ENCODE data around the gene PTGIS.

The PTGIS gene

GRCh38 chr20:49460916-49461315 lies 107.0 kb downstream of the PTGIS start:
- Histone ChIP-seq H3K36me3 (ENCODE audit: control insufficient read depth in 1 of 2, insufficient read depth in 2 of 2, low read length in 2 of 2) (no peaks in the 10 kb centered on the region), H3K4me1 (ENCODE audit: control insufficient read depth in 1 of 2, insufficient read depth in 2 of 2, low read length in 2 of 2) (no peaks in the 10 kb centered on the region), H3K27ac (ENCODE audit: low read depth, low read length) (no peak overlapping the region), H3K9ac (ENCODE audit: low read depth in 1 of 2, low read length in 2 of 2) (no peak overlapping the region), H3K4me3 (ENCODE audit: low read depth in 1 of 2, low read length in 2 of 2) (no peak overlapping the region), H3K9me3 (ENCODE audit: control insufficient read depth in 1 of 2, low read length in 2 of 2) (no peaks in the 10 kb centered on the region), H3K27me3 (ENCODE audit: control insufficient read depth in 1 of 2, insufficient read depth in 2 of 2, low read length in 2 of 2) (peaks cover 0 to 2% of the 10 kb centered on the region in 2 donors)

- H3K27ac ChIP-seq (ENCODE audit: low read depth, low read length), result no peak overlapping the region
- no peak overlapping the region for H3K4me3 ChIP-seq (ENCODE audit: low read depth in 1 of 2, low read length in 2 of 2)
- no peaks in the 10 kb centered on the region for H3K9me3 ChIP-seq (ENCODE audit: control insufficient read depth in 1 of 2, low read length in 2 of 2)
These were observed 107.8 kb downstream of the PTGIS start for GRCh38 chr20:49460131-49460530.

GRCh38 chr20:49459684-49460083 lies 108.3 kb downstream of the PTGIS start:
- no peaks in the 10 kb centered on the region for H3K9me3 ChIP-seq (ENCODE audit: control insufficient read depth in 1 of 2, low read length in 2 of 2)
- no peak overlapping the region for H3K4me3 ChIP-seq (ENCODE audit: low read depth in 1 of 2, low read length in 2 of 2)
- H3K9ac ChIP-seq (ENCODE audit: low read depth in 1 of 2, low read length in 2 of 2), result no peak overlapping the region
- H3K27ac ChIP-seq (ENCODE audit: low read depth, low read length), result no peak overlapping the region
- H3K36me3 ChIP-seq (ENCODE audit: control insufficient read depth in 1 of 2, insufficient read depth in 2 of 2, low read length in 2 of 2), result no peaks in the 10 kb centered on the region
- no peaks in the 10 kb centered on the region for H3K4me1 ChIP-seq (ENCODE audit: control insufficient read depth in 1 of 2, insufficient read depth in 2 of 2, low read length in 2 of 2)
- H3K27me3 ChIP-seq (ENCODE audit: control insufficient read depth in 1 of 2, insufficient read depth in 2 of 2, low read length in 2 of 2), result peaks cover 0 to 2% of the 10 kb centered on the region in 2 donors

More at GRCh38 chr20:49460131-49460530, 107.8 kb downstream of the PTGIS start:
- H3K4me1 ChIP-seq (ENCODE audit: control insufficient read depth in 1 of 2, insufficient read depth in 2 of 2, low read length in 2 of 2), result no peaks in the 10 kb centered on the region
- H3K9ac ChIP-seq (ENCODE audit: low read depth in 1 of 2, low read length in 2 of 2), result no peak overlapping the region
- H3K36me3 ChIP-seq (ENCODE audit: control insufficient read depth in 1 of 2, insufficient read depth in 2 of 2, low read length in 2 of 2), result no peaks in the 10 kb centered on the region
- peaks cover 0 to 2% of the 10 kb centered on the region in 2 donors for H3K27me3 ChIP-seq (ENCODE audit: control insufficient read depth in 1 of 2, insufficient read depth in 2 of 2, low read length in 2 of 2)

GRCh38 chr20:49457444-49457843 lies 110.5 kb downstream of the PTGIS start:
- H3K9ac ChIP-seq (ENCODE audit: low read depth in 1 of 2, low read length in 2 of 2), result no peak overlapping the region
- H3K4me1 ChIP-seq (ENCODE audit: control insufficient read depth in 1 of 2, insufficient read depth in 2 of 2, low read length in 2 of 2), result no peaks in the 10 kb centered on the region
- H3K36me3 ChIP-seq (ENCODE audit: control insufficient read depth in 1 of 2, insufficient read depth in 2 of 2, low read length in 2 of 2), result no peaks in the 10 kb centered on the region
- H3K27me3 ChIP-seq (ENCODE audit: control insufficient read depth in 1 of 2, insufficient read depth in 2 of 2, low read length in 2 of 2), result peaks cover 0 to 2% of the 10 kb centered on the region in 2 donors
- H3K27ac ChIP-seq (ENCODE audit: low read depth, low read length), result no peak overlapping the region
- no peaks in the 10 kb centered on the region for H3K9me3 ChIP-seq (ENCODE audit: control insufficient read depth in 1 of 2, low read length in 2 of 2)
- H3K4me3 ChIP-seq (ENCODE audit: low read depth in 1 of 2, low read length in 2 of 2), result no peak overlapping the region

GRCh38 chr20:49456646-49457045 lies 111.3 kb downstream of the PTGIS start:
- Histone ChIP-seq H3K36me3 (ENCODE audit: control insufficient read depth in 1 of 2, insufficient read depth in 2 of 2, low read length in 2 of 2) (no peaks in the 10 kb centered on the region), H3K4me3 (ENCODE audit: low read depth in 1 of 2, low read length in 2 of 2) (no peak overlapping the region), H3K9me3 (ENCODE audit: control insufficient read depth in 1 of 2, low read length in 2 of 2) (no peaks in the 10 kb centered on the region)

GRCh38 chr20:49455691-49456090 lies 112.2 kb downstream of the PTGIS start:
- Histone ChIP-seq H3K27ac (ENCODE audit: low read depth, low read length) (no peak overlapping the region), H3K4me3 (ENCODE audit: low read depth in 1 of 2, low read length in 2 of 2) (no peak overlapping the region), H3K27me3 (ENCODE audit: control insufficient read depth in 1 of 2, insufficient read depth in 2 of 2, low read length in 2 of 2) (no peaks in the 10 kb centered on the region), H3K36me3 (ENCODE audit: control insufficient read depth in 1 of 2, insufficient read depth in 2 of 2, low read length in 2 of 2) (no peaks in the 10 kb centered on the region), H3K9me3 (ENCODE audit: control insufficient read depth in 1 of 2, low read length in 2 of 2) (no peaks in the 10 kb centered on the region), H3K9ac (ENCODE audit: low read depth in 1 of 2, low read length in 2 of 2) (no peak overlapping the region), H3K4me1 (ENCODE audit: control insufficient read depth in 1 of 2, insufficient read depth in 2 of 2, low read length in 2 of 2) (no peaks in the 10 kb centered on the region)

More at GRCh38 chr20:49456646-49457045, 111.3 kb downstream of the PTGIS start:
- H3K27me3 ChIP-seq (ENCODE audit: control insufficient read depth in 1 of 2, insufficient read depth in 2 of 2, low read length in 2 of 2), result peaks cover 0 to 2% of the 10 kb centered on the region in 2 donors
- H3K27ac ChIP-seq (ENCODE audit: low read depth, low read length), result no peak overlapping the region
- H3K4me1 ChIP-seq (ENCODE audit: control insufficient read depth in 1 of 2, insufficient read depth in 2 of 2, low read length in 2 of 2), result no peaks in the 10 kb centered on the region
- no peak overlapping the region for H3K9ac ChIP-seq (ENCODE audit: low read depth in 1 of 2, low read length in 2 of 2)
